Neural crest cell (in vitro differentiated cells): Measurements from ENCODE around the gene SSH2. TPM values are rescaled to one million over a fixed set of nuclear protein-coding genes. Genes with fewer than 3 reads are reported as not detected.

Experiments
- DNase-seq: peaks from one replicate; pipeline ENCODE4 v3.0.0; 2021; ENCODE audit warnings: low read depth, mixed read lengths, low spot score
- H3K27ac Mint-ChIP-seq: one replicate; pipeline ENCODE4 v1.8.0; 2021; ENCODE audit warnings: mild to moderate bottlenecking, mixed read lengths; ENCODE audit not compliant: unreplicated experiment
- H3K27me3 Mint-ChIP-seq: 2 replicates; pipeline ENCODE4 v1.8.0; 2021; ENCODE audit warnings: low read depth, mild to moderate bottlenecking, mixed read lengths
- H3K36me3 Mint-ChIP-seq: 2 replicates; pipeline ENCODE4 v1.8.0; 2021; ENCODE audit warnings: low read depth, mild to moderate bottlenecking, mixed read lengths
- H3K4me1 Mint-ChIP-seq: 2 replicates; pipeline ENCODE4 v1.8.0; 2021; ENCODE audit warnings: mixed read lengths
- H3K4me3 Mint-ChIP-seq: one replicate; pipeline ENCODE4 v1.8.0; 2021; ENCODE audit warnings: mild to moderate bottlenecking, mixed read lengths
- H3K9me3 Mint-ChIP-seq: 2 replicates; pipeline ENCODE4 v1.8.0; 2021; ENCODE audit warnings: mixed read lengths
- CTCF ChIP-seq: fragments of 200-600 bp; sonication (generic); conservative IDR thresholded peaks from 2 replicates; pipeline ENCODE4 v1.5.0; 2021; ENCODE audit warnings: antibody characterized with exemption, mild to moderate bottlenecking
- total RNA-seq: library from RNA; stranded (reverse); gene quantifications from 2 replicates; pipeline ENCODE4 v1.2.1, GENCODE V29; 2021

Gene SSH2
- total RNA-seq, 1 donor from 2014 or later = 29.2 TPM

- Mint-ChIP-seq H3K27ac (no peak overlapping the region), H3K36me3 (peaks cover 7% of the 10 kb centered on the region), H3K4me1 (peaks cover 12% of the 10 kb centered on the region), H3K4me3 (no peak overlapping the region), H3K9me3 (no peaks in the 10 kb centered on the region), H3K27me3 (no peaks in the 10 kb centered on the region)
- peak; percentile 82 for TF ChIP-seq CTCF
- peak; percentile 68 for DNase-seq
These were observed 150.8 kb downstream of the SSH2 start for GRCh38 chr17:29778956-29779811.

GRCh38 chr17:29777663-29778062 is 152.4 kb downstream of the SSH2 start:
- H3K4me1 Mint-ChIP-seq = peaks cover 12% of the 10 kb centered on the region
- peaks cover 4% of the 10 kb centered on the region for H3K36me3 Mint-ChIP-seq
- H3K4me3 Mint-ChIP-seq = no peak overlapping the region
- no peak overlapping the region for H3K27ac Mint-ChIP-seq
- no peaks in the 10 kb centered on the region for H3K27me3 Mint-ChIP-seq
- no peaks in the 10 kb centered on the region for H3K9me3 Mint-ChIP-seq
- TF ChIP-seq CTCF = no peak
- no peak for DNase-seq

GRCh38 chr17:29776026-29776425 is 154.0 kb downstream of the SSH2 start:
- Mint-ChIP-seq H3K27ac (no peak overlapping the region), H3K27me3 (no peaks in the 10 kb centered on the region), H3K4me3 (no peak overlapping the region), H3K9me3 (no peaks in the 10 kb centered on the region), H3K4me1 (peaks cover 12% of the 10 kb centered on the region), H3K36me3 (peaks cover 4% of the 10 kb centered on the region)
- TF ChIP-seq CTCF = no peak
- no peak for DNase-seq

GRCh38 chr17:29772981-29773380 is 157.0 kb downstream of the SSH2 start:
- no peak overlapping the region for H3K4me3 Mint-ChIP-seq
- no peaks in the 10 kb centered on the region for H3K9me3 Mint-ChIP-seq
- H3K27ac Mint-ChIP-seq = no peak overlapping the region
- H3K4me1 Mint-ChIP-seq = peaks cover 4% of the 10 kb centered on the region
- TF ChIP-seq CTCF = no peak
- DNase-seq = no peak
- H3K27me3 Mint-ChIP-seq = no peaks in the 10 kb centered on the region
- peaks cover 4% of the 10 kb centered on the region for H3K36me3 Mint-ChIP-seq

- no peak for TF ChIP-seq CTCF
- Mint-ChIP-seq H3K4me3 (no peak overlapping the region), H3K27me3 (no peaks in the 10 kb centered on the region), H3K27ac (no peak overlapping the region), H3K36me3 (peaks cover 4% of the 10 kb centered on the region), H3K9me3 (no peaks in the 10 kb centered on the region), H3K4me1 (peaks cover 12% of the 10 kb centered on the region)
- DNase-seq = no peak
These were observed 158.5 kb downstream of the SSH2 start for GRCh38 chr17:29771546-29771945.
